Nephron progenitor cell (in vitro differentiated cells): ENCODE data around the gene CXADR.

Experiments
- DNase-seq: peaks from one replicate; pipeline ENCODE4 v3.0.0; 2021
- H3K27ac Mint-ChIP-seq: 2 replicates; pipeline ENCODE4 v1.8.0; 2021; ENCODE audit warnings: mild to moderate bottlenecking, moderate library complexity, mixed read lengths
- H3K27me3 Mint-ChIP-seq: 2 replicates; pipeline ENCODE4 v1.8.0; 2021; ENCODE audit warnings: mild to moderate bottlenecking, low read depth, mixed read lengths; ENCODE audit not compliant: poor library complexity
- H3K36me3 Mint-ChIP-seq: 2 replicates; pipeline ENCODE4 v1.8.0; 2021; ENCODE audit warnings: low read depth, mixed read lengths
- H3K4me1 Mint-ChIP-seq: 2 replicates; pipeline ENCODE4 v1.8.0; 2021; ENCODE audit warnings: mixed read lengths
- H3K4me3 Mint-ChIP-seq: 2 replicates; pipeline ENCODE4 v1.8.0; 2021; ENCODE audit warnings: mild to moderate bottlenecking, moderate library complexity, mixed read lengths
- H3K9me3 Mint-ChIP-seq: 2 replicates; pipeline ENCODE4 v1.8.0; 2021; ENCODE audit warnings: mild to moderate bottlenecking, moderate library complexity, mixed read lengths
- CTCF ChIP-seq: fragments of 200-600 bp; sonication (generic); IDR thresholded peaks from 2 replicates; pipeline ENCODE4 v1.5.0; 2021; ENCODE audit warnings: antibody characterized with exemption

CXADR gene

DNA sequence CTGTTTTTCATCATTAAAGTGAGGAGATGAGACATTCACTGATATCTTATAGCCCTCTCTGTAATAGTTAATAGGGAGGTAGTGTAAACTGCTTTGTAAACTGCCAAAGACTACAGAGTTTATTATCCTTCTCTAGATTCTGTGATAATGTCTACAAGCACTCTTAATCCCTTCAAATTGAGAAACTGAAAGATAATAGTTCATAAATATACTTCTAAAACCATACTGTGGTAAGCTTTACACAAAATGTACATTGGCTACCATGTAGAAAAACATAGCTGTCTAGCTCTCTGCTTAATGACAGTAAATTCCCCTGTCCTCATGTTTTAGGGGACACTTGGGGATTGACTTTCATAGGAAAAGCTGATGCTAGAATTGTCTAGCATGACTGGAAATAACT is 39.6 kb downstream of the CXADR start:
- H3K4me3 Mint-ChIP-seq, result no peak overlapping the region
- peaks cover 44% of the 10 kb centered on the region for H3K36me3 Mint-ChIP-seq

DNA sequence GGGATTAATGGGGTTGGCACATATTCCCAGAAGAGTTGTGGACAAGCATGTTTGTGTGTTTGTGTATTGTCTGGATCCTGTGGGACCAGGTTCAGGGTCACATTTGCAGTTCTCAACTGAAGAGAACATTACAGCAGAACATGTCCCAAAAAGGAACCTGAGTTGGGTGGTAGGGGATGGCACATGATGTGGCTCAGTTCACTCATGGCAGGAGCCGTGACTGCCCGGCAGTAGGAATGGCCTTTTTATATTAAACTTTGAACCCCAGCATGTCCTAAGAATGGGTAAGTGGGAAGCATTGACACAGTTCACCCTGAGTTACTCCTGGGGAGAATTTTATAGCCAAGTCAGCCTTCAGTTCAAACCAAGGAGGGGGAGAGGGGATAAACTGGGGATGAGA is 41.3 kb downstream of the CXADR start:
- no peak overlapping the region for H3K27ac Mint-ChIP-seq
- peaks cover 10% of the 10 kb centered on the region for H3K4me1 Mint-ChIP-seq

More for the DNA sequence above, 39.6 kb downstream of the CXADR start:
- Mint-ChIP-seq H3K27me3 (no peaks in the 10 kb centered on the region), H3K4me1 (peaks cover 10% of the 10 kb centered on the region), H3K27ac (no peak overlapping the region), H3K9me3 (no peaks in the 10 kb centered on the region)
- TF ChIP-seq CTCF, result no peak
- DNase-seq, result no peak

GRCh38 chr21:17554679-17555465 is 42.0 kb downstream of the CXADR start:
- Mint-ChIP-seq H3K9me3 (no peaks in the 10 kb centered on the region), H3K27me3 (no peaks in the 10 kb centered on the region), H3K36me3 (peaks cover 38% of the 10 kb centered on the region), H3K27ac (no peak overlapping the region), H3K4me1 (peaks cover 10% of the 10 kb centered on the region), H3K4me3 (no peak overlapping the region)
- no peak for DNase-seq
- peak; percentile 38 for TF ChIP-seq CTCF

More for the DNA sequence above, 41.3 kb downstream of the CXADR start:
- H3K27me3 Mint-ChIP-seq, result no peaks in the 10 kb centered on the region
- no peak for DNase-seq
- no peaks in the 10 kb centered on the region for H3K9me3 Mint-ChIP-seq
- TF ChIP-seq CTCF, result no peak
- H3K4me3 Mint-ChIP-seq, result no peak overlapping the region
- peaks cover 43% of the 10 kb centered on the region for H3K36me3 Mint-ChIP-seq

DNA sequence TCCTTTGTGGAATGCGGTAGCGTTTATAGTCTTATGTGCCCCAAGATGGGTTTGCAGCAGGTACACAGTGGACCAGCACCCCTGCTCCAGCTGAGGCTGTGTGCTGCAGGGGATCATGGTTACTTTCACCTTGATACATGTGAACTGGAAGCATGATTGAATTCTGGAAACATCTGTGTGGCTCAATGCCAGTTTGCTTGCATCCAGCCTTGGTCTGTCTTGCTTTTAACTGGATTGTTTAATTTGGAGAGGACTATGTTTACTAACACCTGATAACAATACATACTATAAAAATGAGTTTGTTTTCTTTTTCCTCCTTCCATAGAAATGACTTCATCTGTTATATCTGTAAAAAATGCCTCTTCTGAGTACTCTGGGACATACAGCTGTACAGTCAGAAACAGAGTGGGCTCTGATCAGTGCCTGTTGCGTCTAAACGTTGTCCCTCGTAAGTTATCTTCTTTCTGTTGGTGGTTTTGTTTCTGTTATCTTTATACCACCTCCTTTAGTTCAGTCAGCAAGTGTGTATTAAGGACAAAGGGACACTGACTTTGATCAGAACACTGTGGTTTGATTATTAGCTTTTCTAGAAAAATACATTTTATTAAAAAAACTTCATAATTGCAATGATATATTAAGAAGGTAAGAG is 47.7 kb downstream of the CXADR start:
- Mint-ChIP-seq H3K4me3 (no peak overlapping the region), H3K36me3 (peaks cover 61% of the 10 kb centered on the region), H3K9me3 (no peaks in the 10 kb centered on the region), H3K27ac (no peak overlapping the region), H3K27me3 (peaks cover 2% of the 10 kb centered on the region), H3K4me1 (no peaks in the 10 kb centered on the region)
- no peak for TF ChIP-seq CTCF
- no peak for DNase-seq

- Mint-ChIP-seq H3K27me3 (no peaks in the 10 kb centered on the region), H3K4me3 (no peak overlapping the region), H3K4me1 (no peaks in the 10 kb centered on the region), H3K27ac (no peak overlapping the region), H3K9me3 (no peaks in the 10 kb centered on the region), H3K36me3 (peaks cover 20% of the 10 kb centered on the region)
- TF ChIP-seq CTCF, result no peak
- DNase-seq, result no peak
These were observed 57.9 kb downstream of the CXADR start for GRCh38 chr21:17570786-17571185.

DNA sequence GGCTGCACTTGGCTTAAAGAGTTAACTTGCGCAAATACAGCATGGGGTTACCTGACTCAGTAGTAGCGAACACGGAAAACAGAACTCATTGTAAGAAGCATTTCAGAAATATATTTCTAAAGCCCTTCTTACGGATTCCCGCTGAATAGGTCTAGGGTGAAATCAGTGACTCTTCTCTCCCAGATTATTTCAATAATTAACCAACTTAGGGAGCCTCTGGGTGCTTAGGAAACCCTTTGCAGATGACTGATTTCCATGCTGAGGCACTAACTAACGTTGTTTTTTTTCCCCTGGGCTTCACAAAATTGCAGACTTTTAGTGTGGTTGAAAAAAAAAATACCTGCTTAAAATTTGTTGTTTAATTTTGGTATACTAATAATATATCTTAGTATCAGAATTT is 59.6 kb downstream of the CXADR start:
- Mint-ChIP-seq H3K4me1 (no peaks in the 10 kb centered on the region), H3K27ac (no peak overlapping the region), H3K36me3 (peaks cover 11% of the 10 kb centered on the region), H3K27me3 (no peaks in the 10 kb centered on the region), H3K9me3 (no peaks in the 10 kb centered on the region), H3K4me3 (no peak overlapping the region)
- no peak for DNase-seq
- no peak for TF ChIP-seq CTCF
